HL-60 (cell line): ENCODE data around the gene ATP5F1A.

Source experiments
- CTCF ChIP-seq: IDR thresholded peaks from one replicate; pipeline ENCODE4 v1.5.1; 2011; ENCODE audit warnings: low read length, control low read depth, inconsistent platforms; ENCODE audit not compliant: insufficient read depth
- TF ChIP-seq, protein P1 (sequence below): IDR thresholded peaks from 2 replicates; pipeline ENCODE4 v1.6.1; 2012; ENCODE audit warnings: low read depth; ENCODE audit not compliant: insufficient replicate concordance

DNA sequence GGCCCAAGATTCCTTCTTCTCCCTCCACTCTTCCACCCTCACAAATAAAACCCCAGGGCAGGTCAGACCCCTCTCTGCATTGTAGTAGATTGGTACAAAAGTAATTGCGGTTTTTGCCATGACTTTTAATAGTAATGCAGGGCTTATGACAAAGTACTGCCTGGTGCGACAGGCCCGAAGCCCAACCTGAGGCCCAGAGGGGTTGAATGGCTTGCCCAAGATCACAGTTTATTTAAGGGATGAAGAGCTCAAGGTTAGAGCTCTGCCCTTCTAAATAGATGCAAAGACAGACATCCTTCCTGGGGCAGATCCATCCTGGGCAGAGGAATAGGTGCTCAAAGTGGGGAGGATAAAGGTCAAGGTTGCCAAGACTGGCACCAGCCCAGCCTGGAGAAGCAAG is 25.1 kb downstream of the ATP5F1A start:
- TF ChIP-seq CTCF: no peak
- TF ChIP-seq, protein P1, sequence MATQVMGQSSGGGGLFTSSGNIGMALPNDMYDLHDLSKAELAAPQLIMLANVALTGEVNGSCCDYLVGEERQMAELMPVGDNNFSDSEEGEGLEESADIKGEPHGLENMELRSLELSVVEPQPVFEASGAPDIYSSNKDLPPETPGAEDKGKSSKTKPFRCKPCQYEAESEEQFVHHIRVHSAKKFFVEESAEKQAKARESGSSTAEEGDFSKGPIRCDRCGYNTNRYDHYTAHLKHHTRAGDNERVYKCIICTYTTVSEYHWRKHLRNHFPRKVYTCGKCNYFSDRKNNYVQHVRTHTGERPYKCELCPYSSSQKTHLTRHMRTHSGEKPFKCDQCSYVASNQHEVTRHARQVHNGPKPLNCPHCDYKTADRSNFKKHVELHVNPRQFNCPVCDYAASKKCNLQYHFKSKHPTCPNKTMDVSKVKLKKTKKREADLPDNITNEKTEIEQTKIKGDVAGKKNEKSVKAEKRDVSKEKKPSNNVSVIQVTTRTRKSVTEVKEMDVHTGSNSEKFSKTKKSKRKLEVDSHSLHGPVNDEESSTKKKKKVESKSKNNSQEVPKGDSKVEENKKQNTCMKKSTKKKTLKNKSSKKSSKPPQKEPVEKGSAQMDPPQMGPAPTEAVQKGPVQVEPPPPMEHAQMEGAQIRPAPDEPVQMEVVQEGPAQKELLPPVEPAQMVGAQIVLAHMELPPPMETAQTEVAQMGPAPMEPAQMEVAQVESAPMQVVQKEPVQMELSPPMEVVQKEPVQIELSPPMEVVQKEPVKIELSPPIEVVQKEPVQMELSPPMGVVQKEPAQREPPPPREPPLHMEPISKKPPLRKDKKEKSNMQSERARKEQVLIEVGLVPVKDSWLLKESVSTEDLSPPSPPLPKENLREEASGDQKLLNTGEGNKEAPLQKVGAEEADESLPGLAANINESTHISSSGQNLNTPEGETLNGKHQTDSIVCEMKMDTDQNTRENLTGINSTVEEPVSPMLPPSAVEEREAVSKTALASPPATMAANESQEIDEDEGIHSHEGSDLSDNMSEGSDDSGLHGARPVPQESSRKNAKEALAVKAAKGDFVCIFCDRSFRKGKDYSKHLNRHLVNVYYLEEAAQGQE: no peak
